HG02610 (cell line): Measurements from ENCODE around the gene SNHG17.
"Not testable (repeated sequence)": the region's sequence is repeated elsewhere in the genome, so short reads cannot be mapped to it uniquely, and the experiment has no call there.

Experiments
- ATAC-seq: cut with Tn5 transposase; IDR thresholded peaks from one replicate; pipeline ENCODE4 v1.9.1; 2021; ENCODE audit warnings: mild to moderate bottlenecking, moderate library complexity; ENCODE audit not compliant: unreplicated experiment

The SNHG17 gene

DNA sequence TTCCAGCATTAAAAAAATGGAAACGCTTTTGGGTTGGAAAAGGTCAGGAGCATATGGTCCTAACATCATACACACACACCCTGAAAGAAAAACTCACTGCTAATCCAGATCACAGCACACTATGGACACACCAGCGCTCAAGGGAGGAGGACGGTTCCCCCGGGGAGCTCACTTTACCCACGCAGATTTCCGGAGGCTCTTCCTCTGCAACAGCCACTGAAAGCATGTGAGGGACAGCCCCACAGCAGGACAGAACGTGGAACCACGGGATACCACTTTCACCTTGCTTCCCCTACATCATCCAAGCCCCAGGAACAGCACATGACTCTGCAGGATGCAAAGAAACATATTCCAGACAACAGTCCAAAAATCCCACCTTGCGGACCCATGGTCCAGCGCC, 13.2 kb downstream of the SNHG17 start:
- no peak for ATAC-seq

DNA sequence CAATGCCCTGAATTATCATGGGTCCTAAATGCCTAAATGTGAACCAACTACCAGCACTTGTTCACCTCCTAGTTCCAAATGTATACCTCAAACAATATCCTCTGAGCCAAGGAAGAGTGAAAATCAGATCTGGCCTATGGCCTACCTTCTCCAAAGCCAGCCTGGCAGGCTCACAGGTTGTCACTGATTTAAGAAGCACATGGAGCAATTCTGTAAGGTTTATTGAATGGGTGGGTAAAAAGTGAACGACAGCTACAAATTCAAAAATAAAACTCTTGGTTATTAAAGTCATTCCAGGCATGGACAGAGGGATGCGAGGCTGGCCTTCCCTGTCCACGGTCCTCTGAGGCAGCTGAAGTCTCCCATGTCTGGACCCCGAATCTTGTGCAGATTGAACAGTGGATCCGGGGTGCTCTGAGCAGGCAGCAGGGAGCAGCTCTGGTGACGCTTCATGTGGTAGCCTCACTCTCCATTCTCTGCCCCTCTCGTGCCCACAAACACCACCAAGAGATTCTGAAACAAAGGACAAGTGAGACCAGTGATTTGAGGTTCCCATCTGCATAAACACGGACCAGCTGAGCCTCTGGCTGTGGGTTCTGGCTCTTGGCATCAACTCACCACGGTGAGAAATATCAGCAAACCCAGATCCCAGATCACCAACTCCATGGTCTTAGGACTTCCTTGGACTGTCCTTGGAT, 14.6 kb downstream of the SNHG17 start:
- ATAC-seq: no peak

DNA sequence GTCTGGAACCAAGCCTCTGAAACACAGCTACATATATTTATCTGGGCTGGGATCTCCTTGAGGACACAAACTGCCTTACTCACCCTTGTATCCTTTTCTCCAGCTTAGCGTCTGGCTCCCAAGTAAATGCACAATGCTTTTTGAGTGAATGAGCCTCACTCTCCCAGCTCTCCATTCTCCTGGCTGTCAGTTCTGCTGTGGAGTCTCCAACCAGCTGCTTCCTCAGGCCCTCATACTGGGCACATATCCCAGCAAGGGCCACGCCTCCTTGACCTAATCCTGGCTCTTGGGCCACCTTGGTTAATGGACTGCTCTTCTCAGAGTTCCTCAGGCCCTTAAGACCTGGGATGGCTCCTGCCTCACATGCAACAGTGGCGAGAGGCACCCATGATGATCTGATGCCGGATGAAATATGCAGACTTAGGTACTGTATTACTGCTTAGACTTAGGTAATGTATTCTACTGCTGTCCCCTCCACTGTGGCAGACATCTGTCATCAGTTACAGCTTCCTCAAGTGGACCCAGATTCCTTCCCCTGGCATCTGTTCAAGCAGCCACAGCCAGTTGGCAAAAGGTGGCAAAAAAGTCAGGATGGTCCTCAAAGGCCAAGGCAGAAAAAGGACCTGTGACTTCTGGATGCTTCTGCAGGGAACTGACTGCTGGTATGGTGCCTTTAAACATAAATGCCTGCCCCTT, 16.5 kb downstream of the SNHG17 start:
- no peak for ATAC-seq

DNA sequence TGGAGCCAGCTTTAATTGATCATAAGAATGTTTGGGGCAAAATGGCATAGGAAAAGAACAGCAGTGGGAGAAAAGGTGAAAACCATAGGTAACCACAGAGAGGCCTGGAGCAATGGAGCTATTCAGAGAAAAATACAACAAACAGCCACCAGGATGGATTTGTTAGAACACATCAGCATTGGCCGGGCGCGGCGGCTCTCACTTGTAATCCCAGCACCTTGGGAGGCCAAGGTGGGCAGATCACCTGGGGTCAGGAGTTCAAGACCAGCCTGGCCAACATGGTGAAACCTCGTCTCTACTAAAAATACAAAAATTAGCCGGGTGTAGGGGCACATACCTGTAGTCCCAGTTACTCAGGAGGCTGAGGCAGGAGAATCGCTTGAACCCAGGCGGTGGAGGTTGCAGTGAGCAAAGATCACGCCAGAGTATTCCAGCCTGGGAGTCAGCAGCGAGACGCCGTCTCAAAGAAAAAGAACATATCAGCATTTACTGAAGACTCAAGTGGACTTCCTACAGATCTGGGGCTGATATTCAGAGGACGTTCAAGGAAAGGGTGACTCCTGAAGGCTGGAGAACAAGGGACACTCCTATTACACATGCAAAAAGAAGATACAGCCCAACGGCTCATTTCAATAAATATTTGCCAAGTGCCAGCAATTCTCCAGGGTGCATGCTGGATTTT, 20.2 kb downstream of the SNHG17 start:
- no peak for ATAC-seq

DNA sequence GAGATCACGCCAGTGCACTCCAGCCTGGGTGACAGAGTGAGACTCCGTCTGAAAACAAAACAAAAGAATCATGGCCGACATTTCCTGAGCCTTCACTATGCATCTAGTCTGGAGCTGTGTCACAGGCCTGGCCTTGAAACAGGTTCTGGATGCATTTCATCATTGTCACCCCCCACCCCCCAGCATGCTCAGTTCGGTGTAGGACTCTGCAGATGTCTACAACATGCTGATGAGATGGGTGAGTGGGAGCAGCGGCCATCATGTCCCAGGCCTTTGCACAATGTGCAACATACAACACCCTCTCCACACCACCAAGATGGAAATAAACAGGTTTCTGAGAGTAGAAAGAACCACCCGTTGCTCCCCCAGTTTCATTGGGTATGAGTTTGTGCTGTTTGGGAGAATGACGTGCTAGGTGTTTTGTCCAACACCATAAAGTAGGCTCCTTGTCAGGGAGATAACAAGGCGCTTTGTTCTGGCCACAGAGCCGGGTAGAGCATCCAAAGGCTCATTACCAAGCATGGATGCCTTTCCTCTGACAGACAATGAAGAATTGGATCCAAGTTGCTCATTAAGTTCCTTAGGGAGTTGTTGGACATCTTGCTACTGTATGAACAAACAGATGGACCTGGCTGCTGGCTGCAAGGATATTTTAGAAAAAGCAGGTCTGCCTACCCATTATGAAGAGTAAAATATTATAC, 22.1 kb downstream of the SNHG17 start:
- ATAC-seq: no peak

DNA sequence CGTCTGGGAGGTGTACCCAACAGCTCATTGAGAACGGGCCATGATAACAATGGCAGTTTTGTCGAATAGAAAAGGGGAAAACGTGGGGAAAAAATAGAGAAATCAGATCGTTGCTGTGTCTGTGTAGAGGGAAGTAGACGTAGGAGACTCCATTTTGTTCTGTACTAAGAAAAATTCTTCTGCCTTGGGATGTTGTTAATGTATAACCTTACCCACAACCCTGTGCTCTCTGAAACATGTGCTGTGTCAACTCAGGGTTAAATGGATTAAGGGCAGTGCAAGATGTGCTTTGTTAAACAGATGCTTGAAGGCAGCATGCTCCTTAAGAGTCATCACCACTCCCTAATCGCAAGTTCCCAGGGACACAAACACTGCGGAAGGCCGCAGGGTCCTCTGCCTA, 27.3 kb downstream of the SNHG17 start:
- not testable (repeated sequence) for ATAC-seq

DNA sequence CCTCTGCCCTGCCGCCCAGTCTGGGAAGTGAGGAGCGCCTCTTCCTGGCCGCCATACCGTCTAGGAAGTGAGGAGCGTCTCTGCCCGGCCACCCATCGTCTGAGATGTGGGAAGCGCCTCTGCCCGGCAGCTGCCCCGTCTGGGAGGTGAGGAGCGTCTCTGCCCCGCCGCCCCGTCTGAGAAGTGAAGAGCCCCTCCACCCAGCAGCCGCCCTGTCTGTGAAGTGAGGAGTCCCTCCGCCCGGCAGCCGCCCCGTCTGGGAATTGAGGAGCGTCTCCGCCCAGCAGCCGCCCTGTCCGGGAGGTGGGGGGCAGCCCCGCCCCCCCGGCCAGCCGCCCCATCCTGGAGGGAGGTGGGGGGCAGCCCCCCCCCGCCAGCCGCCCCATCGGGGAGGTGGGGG, 27.8 kb downstream of the SNHG17 start:
- ATAC-seq: no peak

DNA sequence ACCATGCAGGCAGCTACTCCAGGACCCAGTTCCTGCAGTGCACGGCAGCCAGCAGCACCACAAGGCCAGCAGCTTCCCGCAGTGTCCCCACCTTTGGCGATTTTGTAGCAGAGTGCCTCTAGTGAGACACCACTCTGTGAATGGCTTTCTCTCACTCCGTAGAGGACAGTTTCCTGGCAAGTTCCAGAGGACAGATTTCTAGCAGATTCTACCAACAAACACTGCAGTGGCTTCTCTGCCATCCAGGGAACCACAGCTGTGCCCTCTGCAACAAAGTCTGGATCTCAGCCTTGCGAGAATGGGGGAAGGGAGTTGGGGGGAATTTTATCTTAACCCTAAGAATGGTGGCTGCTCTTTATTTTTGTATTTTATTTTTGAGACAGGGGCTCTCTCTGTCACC, 28.7 kb downstream of the SNHG17 start:
- no peak for ATAC-seq

DNA sequence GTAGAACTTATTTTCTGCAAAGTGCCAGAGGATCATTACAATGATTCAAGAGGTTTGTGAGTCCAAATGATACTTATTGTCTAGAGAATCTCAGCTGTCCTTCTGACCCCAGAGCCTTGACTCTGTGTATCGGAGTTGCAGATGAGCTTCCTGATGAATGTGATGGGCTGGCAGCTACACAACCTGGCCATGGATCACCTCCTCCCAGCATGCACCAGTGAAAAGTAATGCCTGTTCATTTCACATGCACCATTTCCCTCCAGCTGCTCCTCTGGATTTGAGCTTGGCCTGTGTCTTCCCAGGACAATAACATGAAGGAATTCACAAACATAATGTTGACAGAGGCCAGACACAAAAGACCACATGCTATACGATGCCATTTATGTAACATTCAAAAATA, 30.0 kb downstream of the SNHG17 start:
- ATAC-seq: no peak

DNA sequence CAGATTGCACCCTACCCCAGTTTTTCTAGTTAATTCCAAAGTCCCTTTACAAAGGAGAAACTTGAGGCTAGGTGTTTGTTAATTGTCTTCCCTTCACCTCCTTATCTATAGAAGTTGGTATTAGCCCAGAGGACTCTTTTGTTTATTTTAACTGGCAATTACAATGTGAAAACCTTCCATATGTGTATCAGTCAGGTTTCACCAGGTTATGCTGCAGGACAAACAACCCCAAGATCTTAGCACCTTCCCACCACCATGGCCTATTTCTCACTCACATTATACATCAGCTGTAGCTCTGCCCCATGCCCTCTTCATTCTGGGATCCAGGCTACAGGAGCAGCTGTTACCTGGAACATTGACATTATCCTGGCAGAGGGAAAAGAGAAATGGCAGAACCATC, 31.1 kb downstream of the SNHG17 start:
- no peak for ATAC-seq

DNA sequence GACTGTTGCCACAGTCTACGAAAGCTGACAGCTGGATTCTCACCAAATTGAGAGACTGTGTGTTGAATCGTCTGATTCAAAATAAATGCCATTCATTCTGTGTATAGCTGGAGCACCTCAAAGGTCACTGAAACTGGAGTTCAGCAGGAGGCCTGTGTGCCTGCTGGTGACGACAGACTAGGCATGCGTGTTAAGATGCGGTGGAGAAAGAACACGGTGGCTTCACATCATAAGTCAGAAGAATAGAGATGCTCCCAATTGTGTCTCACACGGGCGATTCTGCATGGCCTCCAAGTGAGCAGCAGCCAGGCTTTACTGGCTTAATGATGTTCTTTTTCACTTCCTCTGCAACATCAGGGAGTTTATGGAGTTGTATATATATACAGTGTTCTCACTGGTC, 32.3 kb downstream of the SNHG17 start:
- ATAC-seq: no peak

DNA sequence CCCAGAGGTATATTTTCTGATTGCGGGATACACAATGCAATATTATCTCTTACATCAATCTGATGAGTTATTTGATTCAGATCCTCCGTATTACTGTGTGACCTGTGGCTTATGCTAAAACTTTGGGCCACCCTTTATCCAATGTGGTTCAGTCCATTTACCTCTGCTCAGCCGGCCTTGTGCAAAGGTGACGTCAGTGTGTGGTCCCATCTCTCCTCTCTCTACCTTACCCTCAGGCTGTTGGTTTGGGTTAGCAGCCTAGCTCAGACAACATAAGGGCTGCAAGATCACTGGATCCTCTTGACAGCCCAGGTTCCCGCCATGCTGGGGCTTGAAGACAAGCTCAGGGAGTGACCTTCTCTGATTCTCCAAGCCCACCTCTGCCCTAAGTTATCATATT, 33.0 kb downstream of the SNHG17 start:
- ATAC-seq: no peak

DNA sequence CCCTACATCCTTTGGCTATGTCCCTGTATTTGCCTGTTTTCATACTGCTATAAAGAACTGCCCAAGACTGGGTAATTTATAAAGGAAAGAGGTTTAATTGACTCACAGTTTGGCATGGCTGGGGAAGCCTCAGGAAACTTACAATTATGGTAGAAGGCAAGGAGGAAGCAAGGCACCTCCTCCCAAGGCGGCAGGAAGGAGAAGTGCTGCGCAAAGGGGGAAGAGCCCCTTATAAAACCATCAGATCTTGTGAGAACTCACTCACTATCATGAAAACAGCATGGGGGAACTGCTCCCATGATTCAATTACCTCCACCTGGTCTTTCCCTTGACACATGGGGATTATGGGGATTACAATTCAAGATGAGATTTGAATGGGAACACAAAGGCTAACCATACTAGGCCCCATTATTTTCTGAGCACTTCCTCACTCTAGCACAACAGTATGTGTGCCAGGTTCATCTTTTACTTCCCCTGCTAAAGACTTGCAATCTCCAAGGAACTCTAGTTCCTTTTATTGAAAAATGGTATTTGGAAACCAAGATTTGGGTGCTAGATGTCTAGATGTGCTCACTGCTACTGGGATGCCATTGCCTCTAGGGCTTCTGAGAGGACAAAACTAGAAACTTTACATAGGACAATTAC, 39.3 kb downstream of the SNHG17 start:
- ATAC-seq: not testable (repeated sequence)

DNA sequence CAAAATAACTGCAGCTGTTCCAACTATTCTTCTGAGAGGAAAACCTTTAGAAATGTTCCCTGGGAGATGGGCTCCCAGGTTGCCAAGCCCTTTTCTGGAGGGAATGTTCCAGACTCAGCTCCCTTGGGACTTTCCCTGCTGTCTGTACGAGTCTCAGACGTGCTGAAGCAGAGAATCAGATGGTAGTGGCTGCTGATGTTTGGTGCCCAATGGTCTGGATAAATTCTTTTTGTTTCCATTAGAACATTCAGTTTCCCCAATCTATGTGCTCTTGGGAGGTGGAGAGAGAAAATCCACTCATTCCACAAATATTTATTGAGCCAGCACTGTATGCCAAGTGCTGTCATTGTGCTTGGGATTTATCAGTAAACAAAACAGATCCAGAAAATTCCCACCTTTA, 40.0 kb downstream of the SNHG17 start:
- ATAC-seq: no peak

DNA sequence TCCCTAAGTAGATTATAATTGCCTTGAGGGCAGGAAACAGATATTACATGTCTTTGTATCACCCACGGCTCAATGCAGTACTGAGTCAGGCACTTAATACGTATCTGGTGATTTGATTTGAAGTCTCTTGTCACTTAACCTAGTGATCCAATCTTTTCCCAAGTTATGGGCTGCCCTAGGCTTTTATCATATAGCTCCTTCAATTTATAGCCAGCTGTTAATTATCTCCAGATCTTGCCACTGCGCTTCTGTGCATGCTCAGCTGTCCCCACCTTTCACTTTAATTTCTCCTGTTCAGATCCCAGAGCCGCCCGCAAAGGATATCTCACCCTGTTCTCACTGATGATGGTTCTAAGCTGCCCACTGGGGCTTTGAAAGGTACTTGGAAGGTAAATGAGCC, 41.9 kb downstream of the SNHG17 start:
- no peak for ATAC-seq

DNA sequence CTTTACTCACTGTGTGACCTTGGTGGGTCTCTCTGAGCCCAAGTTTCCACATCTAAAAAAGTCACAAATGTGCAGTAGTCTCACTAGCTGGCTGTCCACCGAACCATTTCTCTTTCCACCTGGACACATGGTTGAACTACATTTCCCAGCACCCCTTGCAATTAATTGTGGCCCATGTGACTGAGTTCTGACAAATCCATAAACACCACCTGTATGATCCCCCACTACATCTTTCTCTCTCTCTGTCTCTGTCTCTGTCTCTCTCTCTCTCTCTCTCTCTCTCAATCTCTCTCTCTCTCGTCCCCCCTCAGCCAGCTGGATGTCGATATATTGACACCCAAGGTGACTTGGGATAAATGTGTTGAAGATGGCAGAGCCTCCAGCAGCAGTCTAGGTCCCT, 42.8 kb downstream of the SNHG17 start:
- no peak for ATAC-seq

DNA sequence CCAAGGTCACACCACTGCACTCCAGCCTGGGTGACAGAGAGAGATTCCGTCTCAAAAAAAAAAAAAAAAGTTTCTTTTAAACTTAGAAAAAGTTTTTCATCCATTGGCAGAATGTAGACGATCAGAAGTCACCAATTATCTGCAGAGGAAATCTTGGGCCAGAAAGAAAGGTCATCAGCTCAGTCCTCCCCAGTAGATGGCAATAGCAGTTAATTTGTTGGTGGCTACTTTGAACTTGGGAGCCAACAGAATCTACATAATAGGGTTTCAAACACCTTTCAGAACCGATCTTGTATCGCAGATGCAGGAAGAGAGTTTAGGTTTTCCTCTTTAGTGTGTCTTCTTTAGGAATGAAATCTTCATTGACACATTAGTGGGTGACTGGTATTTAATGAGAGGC, 47.2 kb downstream of the SNHG17 start:
- ATAC-seq: no peak

DNA sequence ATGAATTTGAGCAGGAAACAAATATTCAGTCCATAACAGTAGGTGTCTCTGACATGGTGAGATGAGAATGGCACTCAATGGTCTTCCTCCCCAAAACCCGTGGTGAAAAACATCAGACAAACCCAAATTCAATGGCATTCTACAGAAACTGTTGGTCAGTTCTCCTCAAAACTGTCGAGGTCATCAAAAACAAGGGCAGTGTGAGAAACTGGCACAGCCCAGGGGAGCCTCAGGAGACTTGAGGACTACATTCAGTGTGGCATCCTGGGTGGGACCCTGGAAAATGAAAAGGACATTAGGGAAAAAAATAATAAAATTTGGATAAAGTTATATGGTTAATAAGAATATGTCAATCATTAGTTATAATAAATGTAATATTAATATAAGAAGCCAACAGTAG, 48.3 kb downstream of the SNHG17 start:
- ATAC-seq: no peak

DNA sequence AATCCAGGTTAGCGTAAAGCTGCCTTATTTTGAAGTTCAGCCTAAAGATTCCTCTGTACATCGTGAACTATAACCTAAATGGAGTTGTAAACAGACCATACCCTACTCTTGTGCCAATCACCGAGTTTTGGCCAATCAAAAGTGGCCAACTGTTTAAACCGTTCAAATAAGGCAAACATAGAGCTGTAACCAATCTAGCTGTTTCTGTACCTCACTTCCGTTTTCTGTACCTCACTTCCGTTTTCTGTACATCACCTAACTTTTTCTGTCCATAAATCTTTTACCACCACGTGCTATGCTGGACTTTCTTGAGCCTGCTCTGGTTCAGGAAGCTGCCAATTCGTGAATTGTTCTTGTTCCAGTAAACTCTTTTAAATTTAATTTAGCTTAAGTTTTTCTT, 49.1 kb downstream of the SNHG17 start:
- ATAC-seq: no peak

DNA sequence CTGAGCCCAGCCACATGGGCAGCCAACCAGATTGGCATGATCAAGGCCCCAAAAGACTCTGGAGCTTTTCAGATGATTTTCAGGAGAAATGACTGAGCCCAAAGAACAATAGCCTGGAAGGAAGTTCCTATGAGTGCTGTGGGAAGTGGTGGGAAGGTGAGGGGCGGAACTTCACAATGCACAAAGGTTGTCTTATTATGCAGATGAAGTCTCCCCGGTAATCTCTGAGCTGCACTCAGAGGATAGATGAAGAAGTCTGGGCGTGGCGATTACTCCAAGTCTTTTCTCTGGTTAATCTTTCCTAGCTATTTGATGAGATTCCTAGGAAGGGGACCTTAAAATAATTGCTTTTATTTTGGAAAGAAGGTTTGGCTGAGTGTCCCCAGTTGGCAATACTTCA, 52.0 kb downstream of the SNHG17 start:
- ATAC-seq: no peak

DNA sequence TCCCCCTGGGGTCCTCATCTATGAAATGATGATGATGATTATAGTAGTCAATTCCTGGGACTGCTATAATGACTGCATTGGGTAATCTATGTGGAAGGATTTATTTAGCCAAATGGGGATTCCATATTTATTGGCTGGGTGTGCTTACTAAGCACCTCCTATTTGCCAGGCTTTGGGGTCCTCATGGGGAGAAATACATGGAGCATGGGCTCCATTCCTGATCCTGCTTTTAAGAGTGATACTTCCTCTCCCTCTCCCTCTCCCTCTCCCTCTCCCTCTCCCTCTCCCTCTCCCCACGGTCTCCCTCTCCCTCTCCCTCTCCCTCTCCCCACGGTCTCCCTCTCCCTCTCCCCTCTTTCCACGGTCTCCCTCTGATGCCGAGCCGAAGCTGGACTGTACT, 57.3 kb downstream of the SNHG17 start:
- ATAC-seq: not testable (repeated sequence)
